Epithelial cell of esophagus (primary cell): ENCODE results near the gene MYO18A.

ENCODE experiments used
- DNase-seq: peaks from one replicate; pipeline ENCODE4 v3.0.0; 2010; ENCODE audit warnings: low read depth
- H3K4me3 ChIP-seq: 2 replicates; pipeline ENCODE4 v1.5.1; 2011; ENCODE audit warnings: mild to moderate bottlenecking, low read length, control low read depth
- CTCF ChIP-seq: IDR thresholded peaks from 2 replicates; pipeline ENCODE4 v1.5.1; 2011; ENCODE audit warnings: low read depth, mild to moderate bottlenecking, low read length, control low read depth, inconsistent platforms; ENCODE audit not compliant: insufficient read depth; ENCODE audit errors: missing control alignments

The MYO18A gene

GRCh38 chr17:29079433-29079832 is 100.8 kb downstream of the MYO18A start:
- no peak for TF ChIP-seq CTCF
- no peak for DNase-seq
- no peak overlapping the region for H3K4me3 ChIP-seq

- H3K4me3 ChIP-seq, result no peak overlapping the region
- no peak for TF ChIP-seq CTCF
- peak; percentile 29 for DNase-seq
Measured at GRCh38 chr17:29078183-29079045, 101.8 kb downstream of the MYO18A start.

- no peak for TF ChIP-seq CTCF
- no peak overlapping the region for H3K4me3 ChIP-seq
- DNase-seq, result no peak
Measured at GRCh38 chr17:29077320-29077719, 102.9 kb downstream of the MYO18A start.

- no peak overlapping the region for H3K4me3 ChIP-seq
- no peak for DNase-seq
- no peak for TF ChIP-seq CTCF
Measured at GRCh38 chr17:29076722-29077121, 103.5 kb downstream of the MYO18A start.

- no peak for DNase-seq
- TF ChIP-seq CTCF, result no peak
- H3K4me3 ChIP-seq, result no peak overlapping the region
Measured at GRCh38 chr17:29076087-29076486, 104.1 kb downstream of the MYO18A start.

GRCh38 chr17:29074488-29074887 is 105.7 kb downstream of the MYO18A start:
- no peak for TF ChIP-seq CTCF
- H3K4me3 ChIP-seq, result no peak overlapping the region
- DNase-seq, result no peak

- TF ChIP-seq CTCF, result no peak
- DNase-seq, result no peak
- no peak overlapping the region for H3K4me3 ChIP-seq
Measured at GRCh38 chr17:29073520-29073919, 106.7 kb downstream of the MYO18A start.
